Ramos (cell line): ENCODE data around the gene SPDYE9.
"Not testable (repeated sequence)": the region's sequence is repeated elsewhere in the genome, so short reads cannot be mapped to it uniquely, and the experiment has no call there.

Source experiments
- in situ Hi-C: fragments of 300-500 bp; cut with MboI; formaldehyde crosslinking; loops from one replicate; pipeline ENCODE4 v1.14.3; 2022; ENCODE audit warnings: low sequenced_read_pairs; ENCODE audit not compliant: unreplicated experiment

SPDYE9 gene, protein sequence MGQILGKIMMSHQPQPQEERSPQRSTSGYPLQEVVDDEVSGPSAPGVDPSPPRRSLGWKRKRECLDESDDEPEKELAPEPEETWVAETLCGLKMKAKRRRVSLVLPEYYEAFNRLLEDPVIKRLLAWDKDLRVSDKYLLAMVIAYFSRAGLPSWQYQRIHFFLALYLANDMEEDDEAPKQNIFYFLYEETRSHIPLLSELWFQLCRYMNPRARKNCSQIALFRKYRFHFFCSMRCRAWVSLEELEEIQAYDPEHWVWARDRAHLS

GRCh38 chr7:73085938-73086337 is at the start of gene SPDYE9:
Gene SPDYE9, minus strand, starts transcription at chr7:73086038. Its CDS starts 1,800 bp downstream, at chr7:73084238.
- in situ Hi-C loops: not testable (repeated sequence)

DNA sequence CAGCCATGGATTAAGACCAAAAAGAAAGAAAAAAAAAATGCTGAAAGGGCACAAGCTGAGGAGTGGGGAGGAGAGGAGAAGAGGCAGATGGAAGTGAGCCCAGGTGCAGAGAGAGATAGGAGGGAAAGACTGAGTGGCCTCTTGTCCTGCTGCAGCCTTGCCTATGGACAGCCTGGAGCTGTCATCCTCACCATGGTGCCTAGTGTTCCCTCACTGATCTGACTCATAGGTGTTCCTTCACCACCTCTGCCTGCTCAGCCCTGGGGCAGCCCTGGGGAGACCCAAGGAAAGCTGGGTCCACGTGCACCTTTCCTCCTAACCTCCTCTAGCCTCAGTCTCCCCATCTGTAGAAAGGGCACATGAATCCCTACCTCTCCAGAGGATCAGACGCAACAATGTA is 49.0 kb upstream of the SPDYE9 start:
- in situ Hi-C loops: not testable (repeated sequence)

DNA sequence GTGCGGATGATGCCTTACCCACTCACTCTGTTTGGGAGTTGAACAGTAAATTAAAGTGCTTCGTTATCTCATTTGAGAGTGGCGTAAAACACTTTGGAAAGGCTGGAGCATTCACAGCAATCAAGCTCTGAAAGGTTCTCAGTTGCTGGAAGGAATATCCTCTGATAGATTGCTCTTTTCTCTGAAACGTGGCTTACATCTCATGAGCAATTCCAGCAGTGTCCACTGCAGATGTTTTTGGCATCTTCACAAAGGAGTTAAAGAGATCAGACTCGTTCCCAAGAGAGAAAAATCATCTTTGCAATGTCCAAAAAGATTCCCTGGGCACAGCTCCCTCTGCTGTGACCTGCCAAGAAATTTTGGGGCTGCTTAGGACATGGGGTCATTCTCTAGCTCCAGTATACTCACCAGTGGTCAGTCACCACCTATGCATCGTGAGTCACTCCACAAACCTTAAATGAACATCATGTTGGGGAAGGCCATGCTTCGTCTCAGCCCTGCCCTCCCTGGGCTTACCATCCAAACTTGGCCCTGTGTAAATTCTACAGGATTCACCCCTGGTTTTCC is 46.9 kb upstream of the SPDYE9 start:
- in situ Hi-C loops: not testable (repeated sequence)

GRCh38 chr7:73130612-73131011 is 44.8 kb upstream of the SPDYE9 start:
- in situ Hi-C loops: not testable (repeated sequence)

GRCh38 chr7:73124126-73124525 is 38.3 kb upstream of the SPDYE9 start:
- in situ Hi-C loops: not testable (repeated sequence)

GRCh38 chr7:73122778-73123447 is 37.1 kb upstream of the SPDYE9 start:
- in situ Hi-C loops: not testable (repeated sequence)

DNA sequence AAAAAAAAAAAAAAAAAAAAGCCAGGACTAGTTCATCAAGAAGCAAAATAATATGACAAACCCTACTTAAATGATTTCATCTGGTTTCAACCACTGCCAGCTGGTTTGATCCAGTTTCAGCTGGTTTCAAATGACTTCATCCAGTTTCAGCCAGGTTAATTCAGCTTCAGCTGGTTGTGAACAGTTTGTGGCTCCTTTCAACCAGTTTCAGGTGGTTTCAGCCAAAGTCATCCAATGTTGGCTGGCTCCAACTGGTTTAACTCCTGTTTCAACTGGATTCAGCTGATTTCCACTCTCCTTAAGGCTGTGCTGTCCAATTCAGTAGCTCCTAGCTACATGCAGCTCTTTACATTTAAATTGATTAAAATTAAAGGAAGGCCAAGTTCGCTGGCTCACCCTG is 32.3 kb upstream of the SPDYE9 start:
- in situ Hi-C loops: not testable (repeated sequence)

- in situ Hi-C loops: not testable (repeated sequence)
Measured at GRCh38 chr7:73057811-73058210, 28.0 kb downstream of the SPDYE9 start, which contains the start of gene SPDYE11. Gene SPDYE11, minus strand, starts transcription at chr7:73057911. Its CDS starts 1,800 bp downstream, at chr7:73056111.

- in situ Hi-C loops: not testable (repeated sequence)
Measured at GRCh38 chr7:73029666-73030065, 56.2 kb downstream of the SPDYE9 start, which contains the start of gene SPDYE8. Gene SPDYE8, minus strand, starts transcription at chr7:73029766. Its CDS starts 1,800 bp downstream, at chr7:73027966.
